ENCODE results near the gene NAP1L4.
A peak's percentile ranks its signal among the peaks of the same experiment; 100 is the strongest.

Gene NAP1L4

GRCh38 chr11:2989551-2989950 is 2.6 kb downstream of the NAP1L4 start:
- H3K4me1 Mint-ChIP-seq, result peaks cover 27% of the 10 kb centered on the region
- peaks cover 14% of the 10 kb centered on the region for H3K36me3 Mint-ChIP-seq (ENCODE audit: low read depth)
- peak overlapping the region; percentile 80 to 93 (median 89) for H3K27ac Mint-ChIP-seq
- H3K4me3 Mint-ChIP-seq, result peak overlapping the region; percentile 98
- no peaks in the 10 kb centered on the region for H3K9me3 Mint-ChIP-seq
- H3K27me3 Mint-ChIP-seq (ENCODE audit: low read depth), result no peaks in the 10 kb centered on the region
- no peak for TF ChIP-seq CTCF (IDR thresholded peaks at IDR 0.05; ENCODE audit: unreplicated experiment in 3 of 3)

- H3K27ac Mint-ChIP-seq, result peak overlapping the region; percentile 80 to 93 (median 89)
- peaks cover 16% of the 10 kb centered on the region for H3K36me3 Mint-ChIP-seq (ENCODE audit: low read depth)
- peaks cover 27% of the 10 kb centered on the region for H3K4me1 Mint-ChIP-seq
- TF ChIP-seq CTCF (IDR thresholded peaks at IDR 0.05; ENCODE audit: unreplicated experiment in 3 of 3), result no peak
- H3K4me3 Mint-ChIP-seq, result peak overlapping the region; percentile 98
- no peaks in the 10 kb centered on the region for H3K9me3 Mint-ChIP-seq
- no peaks in the 10 kb centered on the region for H3K27me3 Mint-ChIP-seq (ENCODE audit: low read depth)
These were observed 3.1 kb downstream of the NAP1L4 start for GRCh38 chr11:2989006-2989405.

GRCh38 chr11:2987881-2988861 is 4.0 kb downstream of the NAP1L4 start:
- no peaks in the 10 kb centered on the region for H3K9me3 Mint-ChIP-seq
- H3K4me3 Mint-ChIP-seq, result peak overlapping the region; percentile 98
- peaks cover 16% of the 10 kb centered on the region for H3K36me3 Mint-ChIP-seq (ENCODE audit: low read depth)
- H3K27me3 Mint-ChIP-seq (ENCODE audit: low read depth), result no peaks in the 10 kb centered on the region
- TF ChIP-seq CTCF (IDR thresholded peaks at IDR 0.05; ENCODE audit: unreplicated experiment in 3 of 3), result no peak
- peaks cover 27% of the 10 kb centered on the region for H3K4me1 Mint-ChIP-seq
- peak overlapping the region; percentile 80 to 93 (median 89) for H3K27ac Mint-ChIP-seq

GRCh38 chr11:2983908-2984307 is 8.2 kb downstream of the NAP1L4 start:
- Mint-ChIP-seq H3K9me3 (no peaks in the 10 kb centered on the region), H3K4me1 (peaks cover 11% of the 10 kb centered on the region), H3K27ac (no peak overlapping the region), H3K27me3 (ENCODE audit: low read depth) (no peaks in the 10 kb centered on the region), H3K36me3 (ENCODE audit: low read depth) (peaks cover 24% of the 10 kb centered on the region), H3K4me3 (no peak overlapping the region)
- no peak for TF ChIP-seq CTCF (IDR thresholded peaks at IDR 0.05; ENCODE audit: unreplicated experiment in 3 of 3)

- TF ChIP-seq CTCF (IDR thresholded peaks at IDR 0.05; ENCODE audit: unreplicated experiment in 3 of 3), result no peak
- Mint-ChIP-seq H3K27me3 (ENCODE audit: low read depth) (no peaks in the 10 kb centered on the region), H3K36me3 (ENCODE audit: low read depth) (peaks cover 29% of the 10 kb centered on the region), H3K27ac (no peak overlapping the region), H3K9me3 (no peaks in the 10 kb centered on the region), H3K4me1 (no peaks in the 10 kb centered on the region), H3K4me3 (no peak overlapping the region)
These were observed 9.9 kb downstream of the NAP1L4 start for GRCh38 chr11:2982214-2982613.
